Ishikawa (cell line): ENCODE measurements around the gene RIMBP3C.

Experiments
- EP300 ChIP-seq: IDR thresholded peaks from 2 replicates; pipeline ENCODE4 v1.6.1; 2012; ENCODE audit warnings: borderline replicate concordance
- FOXM1 ChIP-seq: IDR thresholded peaks from 2 replicates; pipeline ENCODE4 v1.6.1; 2012; ENCODE audit warnings: low read depth, borderline replicate concordance
- MAX ChIP-seq: IDR thresholded peaks from 2 replicates; pipeline ENCODE4 v1.6.1; 2012
- NFIC ChIP-seq: IDR thresholded peaks from 2 replicates; pipeline ENCODE4 v1.6.1; 2012
- TAF1 ChIP-seq: IDR thresholded peaks from 2 replicates; pipeline ENCODE4 v1.6.1; 2012; ENCODE audit warnings: low read depth, mild to moderate bottlenecking
- TCF12 ChIP-seq: IDR thresholded peaks from 2 replicates; pipeline ENCODE4 v1.6.1; 2012; ENCODE audit warnings: low read depth
- TEAD4 ChIP-seq: IDR thresholded peaks from 2 replicates; pipeline ENCODE4 v1.6.1; 2012

GRCh38 chr22:21590809-21591641, 39.8 kb upstream of the RIMBP3C start:
- no peak for TF ChIP-seq EP300
- no peak for TF ChIP-seq NFIC
- TF ChIP-seq FOXM1 = no peak
- TF ChIP-seq TAF1 = no peak
- no peak for TF ChIP-seq MAX
- no peak for TF ChIP-seq TCF12
- no peak for TF ChIP-seq TEAD4
